Activated naive CD4-positive, alpha-beta T cell (primary cell): ENCODE results near the gene TTC13.

Experiments used
- DNase-seq, 4 experiments: peaks; one replicate each; lab custom pipeline; 2025; lab: John Stamatoyannopoulos, UW

The TTC13 gene

DNA sequence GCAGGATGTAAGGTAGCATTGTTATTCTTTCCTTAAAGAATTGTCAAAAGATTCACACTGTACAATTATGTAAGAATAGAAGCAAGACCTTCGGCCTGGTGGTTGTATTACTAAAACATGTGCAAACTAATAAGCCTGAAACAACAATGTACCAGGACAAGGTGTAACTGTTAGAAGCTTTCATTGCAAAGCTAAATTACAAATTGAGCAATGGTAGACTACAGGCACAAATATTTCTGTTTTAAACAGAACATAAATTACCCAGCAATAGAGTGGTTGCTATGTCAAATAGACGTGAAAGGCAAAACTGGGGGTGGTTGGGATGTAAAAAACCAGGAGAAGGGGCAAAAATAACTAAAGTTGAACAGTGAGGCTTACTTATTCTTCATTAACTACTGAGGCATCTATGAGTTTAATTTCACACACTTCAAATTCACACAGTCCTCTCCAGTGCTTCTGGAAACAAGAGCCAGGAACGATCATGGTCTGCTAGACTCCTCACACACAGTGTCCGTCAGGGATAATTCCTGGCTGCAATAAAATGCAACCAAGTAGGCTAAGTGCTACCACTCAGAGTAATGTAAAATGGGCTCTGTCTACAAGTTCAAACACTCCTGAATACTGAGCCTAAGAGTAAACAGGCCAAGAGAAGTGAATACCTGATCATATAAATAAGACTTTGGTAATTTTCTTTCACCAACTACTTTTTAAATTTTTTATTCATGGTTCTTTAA lies 71.0 kb downstream of the TTC13 start:
- no peak for DNase-seq

DNA sequence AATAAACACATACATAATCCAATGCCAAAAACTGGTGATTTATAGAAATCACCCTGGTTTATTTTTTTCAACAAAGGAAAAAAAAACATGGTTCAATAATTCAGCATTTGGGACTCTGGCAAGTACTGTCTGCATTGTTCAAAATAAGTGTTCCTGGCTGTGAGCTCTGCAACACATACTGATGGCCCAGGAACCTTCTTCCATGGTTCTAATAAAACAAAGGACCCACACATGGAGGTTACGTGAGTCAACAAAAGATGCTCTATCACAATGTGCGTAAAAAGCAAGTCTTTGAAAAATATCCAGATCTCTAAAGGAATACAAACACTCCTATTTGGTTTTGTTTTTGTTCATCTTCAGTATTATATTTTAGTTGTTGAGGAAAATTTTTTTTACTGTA lies 72.4 kb downstream of the TTC13 start:
- no peak for DNase-seq

GRCh38 chr1:230905733-230906132 lies 72.9 kb downstream of the TTC13 start:
- no peak for DNase-seq

DNA sequence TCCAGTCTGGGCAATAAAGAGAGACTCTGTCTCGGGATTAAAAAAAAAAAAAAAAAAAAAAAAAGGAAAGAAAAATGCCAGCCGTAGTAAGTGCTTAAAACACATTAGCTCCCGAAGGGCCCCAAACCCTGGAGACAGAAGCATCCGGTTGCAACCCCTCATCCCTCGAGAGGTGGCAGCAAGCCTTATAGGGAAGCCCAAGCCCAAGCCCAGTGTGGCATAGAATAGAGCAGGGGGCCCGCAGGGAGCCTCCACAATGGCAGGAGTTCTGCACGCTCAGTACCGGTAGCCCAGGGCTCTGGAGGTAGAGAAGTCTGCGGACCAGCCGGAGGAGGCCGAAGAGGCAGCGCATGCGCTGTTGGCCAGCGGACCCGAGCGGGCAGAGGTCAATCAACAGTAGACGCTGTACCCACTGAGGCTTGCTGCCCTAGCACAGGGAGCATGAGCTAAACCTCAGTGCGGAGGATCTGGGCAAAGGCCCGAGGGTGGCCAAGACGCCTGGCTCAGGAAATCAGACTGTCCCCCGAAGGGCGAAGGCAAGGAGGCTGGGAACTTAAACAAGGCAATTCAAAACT lies 76.2 kb downstream of the TTC13 start:
- no peak for DNase-seq

DNA sequence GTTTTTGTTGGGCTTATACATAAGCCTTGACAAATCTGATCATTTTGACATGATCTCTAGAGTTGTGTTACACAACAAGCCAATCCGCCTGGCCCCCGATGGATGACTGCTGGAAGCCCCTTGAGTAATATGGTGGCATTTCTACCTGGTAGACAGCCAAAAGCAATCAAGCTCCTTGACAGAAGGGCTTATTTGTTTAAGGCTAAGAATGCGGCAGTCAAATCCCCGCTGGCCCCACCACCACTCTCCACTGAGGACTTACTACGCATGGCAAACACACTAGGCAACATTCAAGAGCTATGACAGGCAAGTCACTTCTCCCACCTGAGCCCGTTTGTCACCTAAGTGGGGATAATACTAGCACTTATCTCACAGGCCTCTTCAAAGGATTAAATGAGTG lies 77.0 kb downstream of the TTC13 start:
- no peak for DNase-seq

- no peak for DNase-seq
These were observed 77.7 kb downstream of the TTC13 start for GRCh38 chr1:230900984-230901383.

DNA sequence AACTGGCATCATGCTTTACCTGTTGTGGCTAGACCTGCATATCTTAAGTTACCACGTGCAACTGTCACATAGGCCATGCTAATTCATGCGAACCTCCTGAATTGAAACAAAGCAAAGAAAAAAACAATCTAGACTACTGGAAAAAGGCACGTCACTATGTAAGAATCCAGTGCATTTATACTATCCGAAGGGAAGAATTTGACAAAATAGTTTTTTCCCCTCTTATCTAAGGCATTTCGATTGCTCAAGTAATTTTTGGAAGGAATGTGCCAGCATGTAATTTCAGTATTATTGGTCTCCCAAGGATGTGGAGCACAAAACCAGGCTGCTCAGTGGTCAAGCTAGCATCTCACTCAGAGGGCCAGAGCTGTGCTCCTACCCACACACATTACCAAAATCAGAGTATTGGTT lies 78.8 kb downstream of the TTC13 start:
- no peak for DNase-seq

DNA sequence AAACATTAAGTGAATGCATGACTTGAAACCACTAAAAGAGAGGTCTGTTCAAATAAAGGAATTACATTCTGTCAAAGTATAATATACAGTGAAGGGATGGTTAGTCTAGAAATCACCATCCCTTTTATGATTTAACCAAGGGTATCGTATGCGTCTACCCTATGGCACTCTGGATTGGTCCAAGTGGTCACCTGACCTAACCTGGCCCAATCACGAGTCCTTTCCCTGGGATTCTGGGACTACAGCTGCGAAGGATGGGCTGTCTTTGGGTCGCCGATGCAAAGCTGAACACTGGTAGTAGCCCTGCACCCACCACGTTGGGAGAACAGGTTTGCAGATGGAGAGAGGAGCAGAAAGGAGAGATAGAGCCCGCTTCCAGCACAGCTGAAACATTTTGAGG lies 79.9 kb downstream of the TTC13 start:
- DNase-seq: no peak

GRCh38 chr1:230898144-230898543 lies 80.5 kb downstream of the TTC13 start:
- DNase-seq: no peak

DNA sequence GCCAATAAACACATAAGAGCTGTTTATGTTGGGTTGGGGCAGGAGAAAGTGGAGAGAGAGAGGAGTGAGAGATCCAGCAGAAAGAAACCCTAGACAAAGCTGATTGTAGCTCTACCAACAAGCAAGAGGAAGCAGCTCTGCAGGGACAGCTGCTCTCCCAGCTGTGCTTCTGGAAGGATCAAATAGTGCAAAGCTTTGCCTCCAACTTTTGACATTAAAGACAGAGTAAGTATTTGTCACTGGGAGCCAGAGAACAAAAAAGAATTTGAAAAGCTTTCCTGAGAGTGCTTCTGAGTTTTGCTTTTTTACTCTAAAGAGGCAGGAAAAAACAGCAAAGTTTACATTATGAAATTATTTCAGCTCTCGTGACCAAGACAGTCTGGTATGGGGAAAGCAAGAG lies 81.9 kb downstream of the TTC13 start:
- no peak for DNase-seq

DNA sequence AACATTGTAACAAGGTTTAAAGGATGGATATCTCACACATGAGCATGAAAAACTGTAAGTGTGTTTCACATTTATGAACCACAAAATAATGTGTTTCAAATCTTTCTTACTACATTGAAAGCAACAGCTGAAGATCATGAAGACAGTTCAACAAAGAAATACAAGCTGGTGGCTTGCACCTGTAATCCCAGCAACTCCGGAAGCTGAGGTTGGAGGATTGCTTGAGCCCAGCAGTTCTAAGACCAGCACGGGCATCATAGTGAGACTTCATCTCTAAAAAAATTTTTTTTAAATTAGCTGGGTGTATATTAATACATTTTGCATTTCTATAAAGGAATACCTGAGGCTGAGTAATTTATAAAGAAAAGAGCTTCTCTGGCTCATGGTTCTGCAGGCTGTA lies 83.2 kb downstream of the TTC13 start:
- no peak for DNase-seq

- no peak for DNase-seq
These were observed 84.0 kb downstream of the TTC13 start for GRCh38 chr1:230894664-230895063.

- DNase-seq: no peak
These were observed 84.6 kb downstream of the TTC13 start for GRCh38 chr1:230894032-230894431.

DNA sequence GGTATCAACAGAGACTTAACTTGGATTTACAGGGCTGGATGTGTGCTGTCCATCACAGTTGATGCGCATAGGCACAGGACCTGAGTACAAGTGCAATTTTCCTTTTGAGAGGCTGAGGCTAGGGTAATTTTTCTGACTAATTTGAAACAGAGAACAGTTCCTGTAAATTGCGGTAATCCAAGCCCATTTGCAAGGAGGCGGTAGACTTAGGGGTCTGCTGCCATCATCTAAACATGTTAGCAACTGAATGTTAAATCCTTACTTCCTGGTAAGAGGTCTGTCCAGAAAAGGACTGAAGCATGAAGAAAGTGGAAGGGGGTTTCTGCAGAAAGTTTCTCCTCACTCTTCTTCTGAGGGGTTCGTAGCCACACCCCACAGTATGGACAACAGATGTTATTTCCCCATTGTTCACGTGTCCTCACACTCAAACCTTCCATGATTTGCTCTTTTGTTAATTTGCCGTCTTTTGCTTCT lies 86.6 kb downstream of the TTC13 start:
- no peak for DNase-seq

DNA sequence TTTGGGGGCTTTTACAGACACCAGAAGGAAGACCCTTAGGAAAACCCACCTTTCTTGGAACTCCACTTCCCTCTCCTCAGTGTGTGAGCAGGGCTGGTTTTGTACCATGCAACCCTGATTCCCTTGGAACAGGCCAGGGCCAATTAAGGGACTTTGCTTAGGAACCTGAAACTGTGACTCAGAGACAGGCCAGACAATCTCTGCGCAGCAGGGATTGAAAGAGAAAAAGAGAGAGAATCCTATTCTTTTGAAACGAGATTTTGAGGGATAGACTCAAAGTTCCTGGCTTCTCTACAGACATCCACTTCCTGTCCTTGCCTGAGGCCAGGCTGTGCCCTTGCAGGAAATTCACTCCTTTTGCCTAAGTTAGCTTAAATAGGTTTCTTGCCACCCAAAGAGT lies 87.2 kb downstream of the TTC13 start:
- DNase-seq: no peak

GRCh38 chr1:230884646-230885045 lies 94.0 kb downstream of the TTC13 start:
- no peak for DNase-seq

DNA sequence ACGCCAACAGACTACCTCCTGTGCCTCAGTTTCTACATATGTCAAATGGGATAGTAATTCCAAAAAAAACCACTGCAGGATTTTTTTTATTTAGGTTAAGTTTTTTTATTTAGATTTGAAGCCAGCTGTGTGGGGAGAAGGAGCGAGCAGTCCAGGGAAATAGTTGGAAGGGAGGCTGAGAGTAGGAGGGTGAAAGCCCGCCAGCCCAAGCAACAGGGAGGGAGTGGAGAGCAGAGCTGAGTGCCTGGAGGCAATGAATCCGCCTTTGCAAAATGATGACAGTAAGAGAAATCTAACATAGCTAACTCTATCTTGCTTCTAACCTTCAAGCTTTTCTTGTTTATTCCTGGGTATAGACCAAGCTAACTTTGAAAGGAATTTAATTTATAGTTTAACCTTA lies 94.7 kb downstream of the TTC13 start:
- no peak for DNase-seq

DNA sequence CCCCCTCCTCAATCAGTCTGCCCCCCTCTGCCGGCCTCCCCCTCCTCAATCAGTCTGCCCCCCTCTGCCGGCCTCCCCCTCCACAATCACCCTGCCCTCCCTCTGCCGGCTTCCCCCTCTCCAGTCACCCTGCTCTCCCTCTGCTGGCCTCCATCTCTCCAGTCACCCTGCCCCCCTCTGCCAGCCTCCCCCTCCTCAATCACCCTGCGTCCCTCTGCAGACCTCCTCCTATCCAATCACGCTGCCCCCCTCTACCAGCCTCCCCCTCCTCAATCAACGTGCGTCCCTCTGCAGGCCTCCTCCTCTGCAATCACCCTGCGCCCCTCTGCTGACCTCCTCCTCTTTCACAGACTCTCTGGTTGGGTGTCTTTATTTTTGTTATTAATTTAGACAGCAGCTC lies 98.9 kb downstream of the TTC13 start:
- no peak for DNase-seq

DNA sequence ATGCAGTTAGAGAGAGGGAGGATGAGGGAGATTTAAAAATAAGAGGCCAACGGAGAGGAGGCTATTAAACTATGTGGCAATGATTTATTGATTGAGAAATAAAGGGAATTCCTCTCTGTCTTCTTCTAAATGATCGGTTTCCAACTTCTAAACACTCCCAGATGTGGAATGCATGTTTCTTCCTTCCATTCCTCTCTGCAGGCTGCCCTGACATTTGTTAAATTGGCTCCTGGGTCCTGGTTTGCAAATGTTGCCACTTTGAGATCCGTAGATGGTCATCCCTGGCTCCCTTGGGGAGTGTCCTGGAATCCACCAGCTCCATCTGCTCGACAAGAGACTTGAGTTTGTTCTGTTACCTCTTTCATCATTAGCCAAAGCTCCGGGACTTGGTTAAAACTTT lies 100.1 kb downstream of the TTC13 start:
- DNase-seq: no peak

DNA sequence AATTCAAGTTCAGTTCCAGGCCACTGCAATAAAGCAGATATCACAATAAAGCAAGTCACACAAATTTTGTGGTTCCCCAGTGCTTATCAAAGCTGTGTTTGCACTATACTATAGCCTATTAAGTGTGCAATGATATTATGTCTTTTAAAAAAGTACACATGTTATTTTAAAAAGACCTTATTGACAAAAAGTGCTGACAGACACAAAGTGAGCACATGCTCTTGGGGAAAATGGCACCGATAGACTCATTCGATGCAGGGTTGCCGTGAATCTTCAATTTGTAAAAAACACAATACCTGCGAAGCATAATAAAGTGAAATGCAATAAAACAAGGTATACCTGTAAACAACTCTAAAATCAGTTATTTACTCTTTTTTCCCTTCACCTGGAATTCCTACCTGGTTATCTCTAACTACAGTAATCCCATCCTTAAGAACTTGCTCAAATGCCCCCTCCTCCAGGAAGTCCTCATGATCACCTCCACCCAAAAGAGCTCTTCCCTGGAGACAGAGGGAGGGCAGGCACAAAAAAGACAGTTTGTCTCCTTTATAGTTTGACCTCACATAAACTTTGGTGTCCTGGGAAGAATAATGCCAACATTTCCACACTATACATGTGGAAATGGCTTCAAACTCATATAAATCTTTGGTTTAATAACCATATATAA lies 100.6 kb downstream of the TTC13 start:
- DNase-seq: no peak

GRCh38 chr1:230877146-230877923 lies 101.3 kb downstream of the TTC13 start:
- no peak for DNase-seq

- no peak for DNase-seq
These were observed 102.0 kb downstream of the TTC13 start for GRCh38 chr1:230876660-230877059.

DNA sequence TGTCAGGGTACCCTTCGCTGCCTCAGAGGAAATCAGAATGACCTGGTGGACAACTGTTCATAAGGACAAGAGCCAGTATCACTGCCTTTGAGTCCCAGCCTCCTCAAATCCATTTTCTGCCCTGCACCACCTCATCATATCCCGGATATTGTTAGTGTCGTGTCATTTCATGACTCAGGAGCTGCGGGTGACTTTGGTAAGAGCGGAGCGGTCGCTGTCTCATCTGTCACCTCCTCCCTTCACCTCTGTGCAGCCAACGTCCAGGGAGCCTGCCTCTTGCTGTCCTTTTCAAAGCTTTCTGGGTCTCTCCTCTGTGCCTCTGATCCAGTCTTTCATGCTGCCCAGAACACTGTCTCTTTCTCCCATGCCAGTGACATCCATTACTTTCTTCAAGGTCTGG lies 103.3 kb downstream of the TTC13 start:
- no peak for DNase-seq
